Parathyroid adenoma (tissue), 2 donors: ENCODE results near the gene SFXN5.
"Not testable (repeated sequence)": the region's sequence is repeated elsewhere in the genome, so short reads cannot be mapped to it uniquely, and the experiment has no call there.

ENCODE experiments used
- H2AFZ ChIP-seq: fragments of 300-600 bp; sonication (generic); one replicate; pipeline ENCODE4 v1.7.0; 2017; ENCODE audit warnings: antibody characterized with exemption, mild to moderate bottlenecking
- H3K27ac ChIP-seq: fragments of 300-600 bp; sonication (generic); one replicate; pipeline ENCODE4 v1.7.0; 2017
- H3K27me3 ChIP-seq: fragments of 300-600 bp; sonication (generic); one replicate; pipeline ENCODE4 v1.7.0; 2017; ENCODE audit warnings: low read length; ENCODE audit not compliant: control insufficient read depth, insufficient read depth
- H3K36me3 ChIP-seq: fragments of 300-600 bp; sonication (generic); one replicate; pipeline ENCODE4 v1.7.0; 2017; ENCODE audit warnings: low read length; ENCODE audit not compliant: control insufficient read depth, insufficient read depth
- H3K4me1 ChIP-seq: fragments of 300-600 bp; sonication (generic); one replicate; pipeline ENCODE4 v1.7.0; 2017; ENCODE audit warnings: control low read depth
- H3K4me2 ChIP-seq: fragments of 300-600 bp; sonication (generic); one replicate; pipeline ENCODE4 v1.7.0; 2017; ENCODE audit warnings: low read length
- H3K4me3 ChIP-seq: fragments of 300-600 bp; sonication (generic); one replicate; pipeline ENCODE4 v1.7.0; 2017; ENCODE audit warnings: low read depth, low read length
- H3K79me2 ChIP-seq: fragments of 300-600 bp; sonication (generic); one replicate; pipeline ENCODE4 v1.7.0; 2017; ENCODE audit warnings: control low read depth
- H3K9ac ChIP-seq: fragments of 300-600 bp; sonication (generic); one replicate; pipeline ENCODE4 v1.7.0; 2017; ENCODE audit warnings: mild to moderate bottlenecking
- H3K9me3 ChIP-seq: fragments of 300-600 bp; sonication (generic); one replicate; pipeline ENCODE4 v1.7.0; 2017; ENCODE audit warnings: low read length; ENCODE audit not compliant: control insufficient read depth
- TF ChIP-seq, protein P1 (sequence below): fragments of 300-600 bp; sonication (generic); IDR thresholded peaks from one replicate; pipeline ENCODE4 v1.7.0; 2017; ENCODE audit warnings: antibody characterized with exemption, mild to moderate bottlenecking
- donor health status: primary hyperparathyroidism.

The SFXN5 gene, protein sequence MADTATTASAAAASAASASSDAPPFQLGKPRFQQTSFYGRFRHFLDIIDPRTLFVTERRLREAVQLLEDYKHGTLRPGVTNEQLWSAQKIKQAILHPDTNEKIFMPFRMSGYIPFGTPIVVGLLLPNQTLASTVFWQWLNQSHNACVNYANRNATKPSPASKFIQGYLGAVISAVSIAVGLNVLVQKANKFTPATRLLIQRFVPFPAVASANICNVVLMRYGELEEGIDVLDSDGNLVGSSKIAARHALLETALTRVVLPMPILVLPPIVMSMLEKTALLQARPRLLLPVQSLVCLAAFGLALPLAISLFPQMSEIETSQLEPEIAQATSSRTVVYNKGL

GRCh38 chr2:73071360-73072128, at the start of gene SFXN5:
Gene SFXN5 (minus strand): TSS chr2:73071712. CDS start chr2:73071705, 7 bp downstream.
- H3K4me3 ChIP-seq, result peak within 1 kb of the TSS; percentile 96
- peaks cover 30% of the 10 kb centered on the region for H3K4me1 ChIP-seq
- peak within 1 kb of the TSS; percentile 14 for H3K9ac ChIP-seq
- peak within 1 kb of the TSS; percentile 93 for H2AFZ ChIP-seq
- TF ChIP-seq, protein P1, sequence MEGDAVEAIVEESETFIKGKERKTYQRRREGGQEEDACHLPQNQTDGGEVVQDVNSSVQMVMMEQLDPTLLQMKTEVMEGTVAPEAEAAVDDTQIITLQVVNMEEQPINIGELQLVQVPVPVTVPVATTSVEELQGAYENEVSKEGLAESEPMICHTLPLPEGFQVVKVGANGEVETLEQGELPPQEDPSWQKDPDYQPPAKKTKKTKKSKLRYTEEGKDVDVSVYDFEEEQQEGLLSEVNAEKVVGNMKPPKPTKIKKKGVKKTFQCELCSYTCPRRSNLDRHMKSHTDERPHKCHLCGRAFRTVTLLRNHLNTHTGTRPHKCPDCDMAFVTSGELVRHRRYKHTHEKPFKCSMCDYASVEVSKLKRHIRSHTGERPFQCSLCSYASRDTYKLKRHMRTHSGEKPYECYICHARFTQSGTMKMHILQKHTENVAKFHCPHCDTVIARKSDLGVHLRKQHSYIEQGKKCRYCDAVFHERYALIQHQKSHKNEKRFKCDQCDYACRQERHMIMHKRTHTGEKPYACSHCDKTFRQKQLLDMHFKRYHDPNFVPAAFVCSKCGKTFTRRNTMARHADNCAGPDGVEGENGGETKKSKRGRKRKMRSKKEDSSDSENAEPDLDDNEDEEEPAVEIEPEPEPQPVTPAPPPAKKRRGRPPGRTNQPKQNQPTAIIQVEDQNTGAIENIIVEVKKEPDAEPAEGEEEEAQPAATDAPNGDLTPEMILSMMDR, result peak; percentile 27
- peak within 1 kb of the TSS; percentile 72 for H3K27ac ChIP-seq
- H3K36me3 ChIP-seq, result no peaks in the 10 kb centered on the region
- no peaks in the 10 kb centered on the region for H3K9me3 ChIP-seq
- no peaks in the 10 kb centered on the region for H3K27me3 ChIP-seq
- peaks cover 2% of the 10 kb centered on the region for H3K79me2 ChIP-seq
- peak within 1 kb of the TSS; percentile 99 for H3K4me2 ChIP-seq

DNA sequence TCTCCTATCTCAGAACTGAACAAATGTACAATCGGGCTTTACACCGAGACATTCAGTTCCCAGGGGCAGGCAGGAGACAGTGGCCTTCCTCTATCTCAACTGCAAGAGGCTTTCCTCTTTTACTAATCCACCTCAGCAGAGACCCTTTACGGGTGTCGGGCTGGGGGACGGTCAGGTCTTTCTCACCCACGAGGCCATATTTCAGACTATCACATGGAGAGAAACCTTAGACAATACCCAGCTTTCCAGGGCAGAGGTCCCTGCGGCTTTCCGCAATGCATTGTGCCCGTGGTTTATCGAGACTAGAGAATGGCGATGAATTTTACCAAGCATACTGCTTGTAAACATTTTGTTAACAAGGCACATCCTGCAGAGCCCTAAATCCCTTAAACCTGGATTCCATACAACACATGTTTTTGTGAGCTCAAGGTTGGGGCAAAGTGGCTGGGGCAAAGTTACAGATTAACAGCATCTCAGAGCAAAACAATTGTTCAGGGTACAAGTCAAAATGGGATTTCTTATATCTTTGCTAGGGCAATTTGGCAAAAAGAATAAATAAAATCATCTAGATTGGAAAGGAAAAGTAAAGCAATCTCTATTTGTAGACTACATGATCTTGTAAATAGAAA, 48.2 kb upstream of the SFXN5 start:
- H3K36me3 ChIP-seq, H2AFZ ChIP-seq, H3K4me3 ChIP-seq, H3K4me1 ChIP-seq, H3K4me2 ChIP-seq, H3K9ac ChIP-seq, H3K9me3 ChIP-seq, H3K79me2 ChIP-seq, H3K27me3 ChIP-seq, H3K27ac ChIP-seq: not testable (repeated sequence)

- H3K9me3 ChIP-seq, result no peaks in the 10 kb centered on the region
- TF ChIP-seq, protein P1, result no peak
- no peak overlapping the region for H3K4me3 ChIP-seq
Observed at GRCh38 chr2:73117441-73117840, 45.9 kb upstream of the SFXN5 start.

GRCh38 chr2:73116182-73116960, 44.9 kb upstream of the SFXN5 start:
- peaks cover under 1% of the 10 kb centered on the region for H3K79me2 ChIP-seq
- no peak overlapping the region for H3K4me3 ChIP-seq
- H3K4me1 ChIP-seq, result no peaks in the 10 kb centered on the region
- H2AFZ ChIP-seq, result no peak overlapping the region
- no peak overlapping the region for H3K4me2 ChIP-seq
- no peaks in the 10 kb centered on the region for H3K27me3 ChIP-seq
- H3K9me3 ChIP-seq, result no peaks in the 10 kb centered on the region
- TF ChIP-seq, protein P1, result no peak
- H3K36me3 ChIP-seq, result no peaks in the 10 kb centered on the region
- H3K9ac ChIP-seq, result no peak overlapping the region
- H3K27ac ChIP-seq, result no peak overlapping the region

More at GRCh38 chr2:73117441-73117840, 45.9 kb upstream of the SFXN5 start:
- Histone ChIP-seq H3K79me2 (no peaks in the 10 kb centered on the region), H3K9ac (no peak overlapping the region), H3K4me2 (no peak overlapping the region), H3K4me1 (no peaks in the 10 kb centered on the region), H2AFZ (no peak overlapping the region), H3K27me3 (no peaks in the 10 kb centered on the region), H3K36me3 (no peaks in the 10 kb centered on the region), H3K27ac (no peak overlapping the region)
